Stomach (tissue), 4 donors: ENCODE data around the gene NAT16.

ENCODE experiments used
- POLR2A ChIP-seq, 4 donors: fragments of 450-650 bp; IDR thresholded peaks; one replicate each; pipeline ENCODE4 v1.6.1; 2016; ENCODE audit warnings: antibody characterized with exemption in 4 of 4, control low read depth in 2 of 4, mild to moderate bottlenecking in 1 of 4, moderate library complexity in 1 of 4
- TF ChIP-seq, protein P1 (sequence below), 7 experiments: fragments of 450-650 bp in 4 of 7; fragments of 200-600 bp in 3 of 7; sonication (generic) in 3 of 7; IDR thresholded peaks; one replicate each; pipeline ENCODE4 v1.5.1; 2016 to 2019; ENCODE audit warnings: antibody characterized with exemption in 7 of 7, control low read depth in 2 of 7, mild to moderate bottlenecking in 1 of 7

DNA sequence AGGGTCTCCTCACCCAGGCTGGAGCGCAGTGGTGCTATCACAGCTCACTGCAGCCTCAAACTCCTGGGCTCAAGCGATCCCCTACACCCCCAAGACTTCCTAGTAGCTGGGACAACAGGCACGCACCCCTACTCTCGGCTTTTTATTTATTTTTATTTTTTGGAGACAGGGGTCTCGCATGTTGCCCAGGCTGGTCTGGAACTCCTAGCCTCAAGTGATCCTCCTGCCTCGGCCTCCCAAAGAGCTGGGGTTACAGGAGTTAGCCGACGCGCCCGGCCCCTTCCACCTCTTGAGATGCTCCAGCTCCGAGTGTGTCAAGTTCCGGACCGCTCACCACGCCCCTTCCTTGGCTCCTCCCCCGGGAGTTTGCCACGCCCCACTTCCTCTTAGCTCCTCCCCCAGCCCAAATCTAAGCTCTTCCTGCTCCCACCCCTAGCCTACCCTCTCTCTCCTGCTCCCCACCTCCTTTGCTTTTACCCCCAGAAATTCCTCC, 6.3 kb downstream of the NAT16 start:
- no peak for TF ChIP-seq POLR2A (IDR thresholded peaks at IDR 0.05)
- TF ChIP-seq, protein P1, sequence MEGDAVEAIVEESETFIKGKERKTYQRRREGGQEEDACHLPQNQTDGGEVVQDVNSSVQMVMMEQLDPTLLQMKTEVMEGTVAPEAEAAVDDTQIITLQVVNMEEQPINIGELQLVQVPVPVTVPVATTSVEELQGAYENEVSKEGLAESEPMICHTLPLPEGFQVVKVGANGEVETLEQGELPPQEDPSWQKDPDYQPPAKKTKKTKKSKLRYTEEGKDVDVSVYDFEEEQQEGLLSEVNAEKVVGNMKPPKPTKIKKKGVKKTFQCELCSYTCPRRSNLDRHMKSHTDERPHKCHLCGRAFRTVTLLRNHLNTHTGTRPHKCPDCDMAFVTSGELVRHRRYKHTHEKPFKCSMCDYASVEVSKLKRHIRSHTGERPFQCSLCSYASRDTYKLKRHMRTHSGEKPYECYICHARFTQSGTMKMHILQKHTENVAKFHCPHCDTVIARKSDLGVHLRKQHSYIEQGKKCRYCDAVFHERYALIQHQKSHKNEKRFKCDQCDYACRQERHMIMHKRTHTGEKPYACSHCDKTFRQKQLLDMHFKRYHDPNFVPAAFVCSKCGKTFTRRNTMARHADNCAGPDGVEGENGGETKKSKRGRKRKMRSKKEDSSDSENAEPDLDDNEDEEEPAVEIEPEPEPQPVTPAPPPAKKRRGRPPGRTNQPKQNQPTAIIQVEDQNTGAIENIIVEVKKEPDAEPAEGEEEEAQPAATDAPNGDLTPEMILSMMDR (IDR thresholded peaks at IDR 0.05): no peak
